GM12878 (cell line): ENCODE data around the gene NOP9. TPM values are rescaled to one million over a fixed set of nuclear protein-coding genes. Genes with fewer than 3 reads are reported as not detected.

Experiments
- ATAC-seq: fragments of 200-7000 bp; cut with Tn5 transposase; 3 replicates; pipeline ENCODE4 v1.9.1; 2020; ENCODE audit warnings: mild to moderate bottlenecking, moderate library complexity
- BruUV-seq: library from RNA; stranded (reverse); fragments of 400-500 nt; replicated peaks from 2 replicates; lab custom pipeline; 2021; lab: Mats Ljungman, UMichigan
- CTCF ChIA-PET: fragments of 300-600 bp; sonication (Branson Sonifier 250); formaldehyde crosslinking; extraction: SDS; loops from one replicate; lab custom pipeline; 2021; ENCODE audit warnings: inconsistent platforms; lab: Yijun Ruan, JAX
- POLR2A ChIA-PET: fragments of 350-600 bp; formaldehyde crosslinking; extraction: SDS; loops from one replicate; lab custom pipeline; 2021; ENCODE audit warnings: inconsistent platforms; lab: Charles Lee
- RAD21 ChIA-PET: fragments of 300-600 bp; sonication (Branson Sonifier 250); formaldehyde crosslinking; loops from one replicate; lab custom pipeline; 2023; ENCODE audit warnings: antibody characterized with exemption; ENCODE audit not compliant: unreplicated experiment; lab: Charles Lee
- SMC1A ChIA-PET: fragments of 300-600 bp; sonication (Branson Sonifier 250); formaldehyde crosslinking; loops from one replicate; lab custom pipeline; 2023; ENCODE audit not compliant: unreplicated experiment, uncharacterized antibody; lab: Charles Lee
- DNase-seq: peaks from one replicate; pipeline ENCODE4 v3.0.0-alpha.2; 2011; ENCODE audit warnings: low read depth, low spot score
- FAIRE-seq: peaks from 3 replicates; lab custom pipeline; 2011; peaks lifted over from hg19 to GRCh38; lab: Jason Lieb, UNC
- H2AFZ ChIP-seq: 2 replicates; pipeline ENCODE4 v1.6.0; 2011; ENCODE audit warnings: low read depth, low read length, control low read depth; ENCODE audit not compliant: control insufficient read depth
- H3K27ac ChIP-seq: 2 replicates; pipeline ENCODE4 v1.5.1; 2011; ENCODE audit warnings: control low read depth; ENCODE audit not compliant: control insufficient read depth, insufficient read depth
- H3K27me3 ChIP-seq, 2 experiments: replicated peaks in 1 of 2; 2 replicates each; pipeline versions ENCODE4 v1.6.0 to v1.6.1; 2011; ENCODE audit warnings: low read length in 1 of 2; ENCODE audit not compliant: control insufficient read depth in 2 of 2, insufficient read depth in 2 of 2
- H3K36me3 ChIP-seq, 2 experiments: 2 replicates each; pipeline ENCODE4 v1.5.1; 2011; ENCODE audit warnings: low read length in 1 of 2; ENCODE audit not compliant: control insufficient read depth in 2 of 2, insufficient read depth in 2 of 2
- H3K4me1 ChIP-seq: 2 replicates; pipeline ENCODE4 v1.6.1; 2011; ENCODE audit warnings: mild to moderate bottlenecking, low read length, moderate library complexity, mixed read lengths; ENCODE audit not compliant: control insufficient read depth, insufficient read depth
- H3K4me2 ChIP-seq: 2 replicates; pipeline ENCODE4 v1.6.0; 2011; ENCODE audit warnings: control low read depth; ENCODE audit not compliant: control insufficient read depth, insufficient read depth
- H3K4me3 ChIP-seq: fragments of 200-600 bp; sonication (generic); 2 replicates; pipeline ENCODE4 v1.5.1; 2016
- H3K79me2 ChIP-seq: 2 replicates; pipeline ENCODE4 v1.6.0; 2011; ENCODE audit warnings: low read length; ENCODE audit not compliant: control insufficient read depth, insufficient read depth
- H3K9ac ChIP-seq: 2 replicates; pipeline ENCODE4 v1.8.0; 2011; ENCODE audit warnings: low read length, control low read depth, mixed read lengths; ENCODE audit not compliant: control insufficient read depth, insufficient read depth
- H3K9me3 ChIP-seq: replicated peaks from 3 replicates; pipeline ENCODE4 v1.5.1; 2011; ENCODE audit warnings: mild to moderate bottlenecking, low read length; ENCODE audit not compliant: control insufficient read depth, insufficient read depth
- H4K20me1 ChIP-seq: 2 replicates; pipeline ENCODE4 v1.6.0; 2011; ENCODE audit not compliant: control insufficient read depth, insufficient read depth
- FOS ChIP-seq: IDR thresholded peaks from 3 replicates; pipeline ENCODE4 v1.6.1; 2011; ENCODE audit warnings: borderline replicate concordance; ENCODE audit not compliant: insufficient read length; ENCODE audit errors: extremely low read depth
- FOXK2 ChIP-seq: fragments of 450-650 bp; IDR thresholded peaks from 2 replicates; pipeline ENCODE4 v1.6.1; 2017; ENCODE audit warnings: mild to moderate bottlenecking, moderate library complexity
- HDAC2 ChIP-seq: fragments of 200-600 bp; sonication (generic); IDR thresholded peaks from 2 replicates; pipeline ENCODE4 v1.6.1; 2017
- MYB ChIP-seq: fragments of 150-350 bp; IDR thresholded peaks from 2 replicates; pipeline ENCODE4 v1.6.1; 2014; ENCODE audit warnings: mild to moderate bottlenecking, low read depth, low read length, borderline replicate concordance
- WGBS: methylation state at CpG from one replicate; pipeline ENCODE4 v1.1.6; 2016; ENCODE audit warnings: low lambda C conversion rate; ENCODE audit not compliant: insufficient replicate concordance, insufficient coverage; ENCODE audit errors: missing lambda C conversion rate; 5-methylcytosine and 5-hydroxymethylcytosine counted together
- in situ Hi-C: fragments of 300-500 bp; cut with MboI; formaldehyde crosslinking; loops from 9 replicates; pipeline ENCODE4 v1.14.3; 2018; ENCODE audit warnings: mixed read lengths
- intact Hi-C: fragments of 100-400 bp; cut with micrococcal nuclease; formaldehyde crosslinking; loops from one replicate; pipeline ENCODE4 v1.14.2; 2022; ENCODE audit not compliant: unreplicated experiment
- polyA plus RNA-seq, 11 experiments: library from polyadenylated mRNA; depleted of rRNA in 4 of 11; unstranded in 6 of 11; stranded (reverse) in 5 of 11; fragments of >200 nt; fragmentation: Nextera tagmentation in 4 of 11; fragmentation: Illumina TruSeq in 1 of 11; extraction: Ambion mirVana in 4 of 11; extraction: Trizol in 1 of 11; gene quantifications; 1 replicate in 1 of 11; 2 replicates in 10 of 11; pipeline versions ENCODE4 v1.2.1 to v1.2.3, GENCODE V29; 2011 to 2016; ENCODE audit warnings: inconsistent platforms in 2 of 11, missing spikeins in 2 of 11, low read depth in 1 of 11
- total RNA-seq, 4 experiments: library from RNA; depleted of rRNA in 3 of 4; stranded (reverse); fragments of >200 nt in 3 of 4; fragmentation: Illumina TruSeq in 1 of 4; extraction: Trizol in 1 of 4; gene quantifications; 2 replicates each; pipeline versions ENCODE4 v1.2.1 to v1.2.3, GENCODE V29; 2013 to 2021
- TF ChIP-seq, protein P1 (sequence below): fragments of 450-650 bp; IDR thresholded peaks from 2 replicates; pipeline ENCODE4 v1.6.1; 2016; ENCODE audit warnings: mild to moderate bottlenecking

Gene NOP9
- total and polyA plus RNA-seq, 10 of the 15 experiments (the other 5 are each of a cell fraction or from before 2014, with no cell fraction given) = 2.4 to 43.9 (median 20.3) TPM

- TF ChIP-seq FOS = no peak
Observed at GRCh38 chr14:24334431-24335291, 35.0 kb downstream of the NOP9 start, which contains the start of gene ADCY4 (continued).

DNA sequence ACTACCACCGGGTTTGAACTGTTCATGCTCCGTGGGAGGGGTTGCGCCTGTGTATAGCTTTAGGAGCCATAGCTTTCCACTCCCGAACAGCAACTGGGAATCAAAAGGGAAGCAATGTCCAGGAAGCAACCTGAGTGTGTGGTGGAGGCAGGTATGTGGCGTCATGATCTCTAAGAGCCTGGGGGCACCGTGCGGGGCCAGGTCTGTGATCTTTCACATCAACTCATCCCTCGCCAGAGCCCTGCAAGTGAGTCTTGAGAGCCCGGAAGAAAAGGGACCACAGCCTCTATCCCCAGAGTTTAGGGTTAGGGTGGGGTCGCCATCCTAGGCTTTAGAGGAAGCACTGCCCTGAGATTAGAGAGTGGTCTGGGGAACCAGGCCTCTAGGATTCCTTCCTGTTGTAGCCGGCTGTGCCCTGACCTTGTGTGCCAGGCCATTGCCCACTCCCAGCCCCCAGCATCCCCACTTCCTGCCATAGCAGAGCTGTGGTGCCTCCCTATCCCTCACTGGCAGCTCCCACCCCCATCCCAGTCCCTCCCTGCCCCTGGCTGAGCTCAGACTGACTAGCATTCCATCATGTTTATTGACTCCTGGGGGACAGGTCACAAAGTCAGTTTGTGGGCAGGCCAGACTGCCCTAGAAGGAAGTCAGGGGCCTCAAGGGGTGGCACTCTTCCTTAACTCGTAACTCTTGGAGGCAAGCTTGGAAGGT, 36.0 kb downstream of the NOP9 start:
- CTCF ChIA-PET = interaction anchor here (1.0 to 16.6 kb wide), 5 partner anchors 10 to 104 kb away, joined by 3 to 452 read pairs (median 8); partner anchors contain the start of genes CBLN3, KHNYN and SDR39U1
- no peak for FAIRE-seq
- no peaks in the 10 kb centered on the region for H3K79me2 ChIP-seq
- TF ChIP-seq FOXK2 = no peak
- no peak for TF ChIP-seq MYB
- no peak for TF ChIP-seq HDAC2
- TF ChIP-seq, protein P1, sequence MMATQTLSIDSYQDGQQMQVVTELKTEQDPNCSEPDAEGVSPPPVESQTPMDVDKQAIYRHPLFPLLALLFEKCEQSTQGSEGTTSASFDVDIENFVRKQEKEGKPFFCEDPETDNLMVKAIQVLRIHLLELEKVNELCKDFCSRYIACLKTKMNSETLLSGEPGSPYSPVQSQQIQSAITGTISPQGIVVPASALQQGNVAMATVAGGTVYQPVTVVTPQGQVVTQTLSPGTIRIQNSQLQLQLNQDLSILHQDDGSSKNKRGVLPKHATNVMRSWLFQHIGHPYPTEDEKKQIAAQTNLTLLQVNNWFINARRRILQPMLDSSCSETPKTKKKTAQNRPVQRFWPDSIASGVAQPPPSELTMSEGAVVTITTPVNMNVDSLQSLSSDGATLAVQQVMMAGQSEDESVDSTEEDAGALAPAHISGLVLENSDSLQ = no peak
- TF ChIP-seq, all 136 proteins: peak for 0
- no TSS peak for BruUV-seq
- SMC1A ChIA-PET = interaction anchor here (0.9 to 7.7 kb wide), 3 partner anchors 88 to 149 kb away, joined by 3 to 73 read pairs (median 4); partner anchors contain the start of gene KHNYN
- no peaks in the 10 kb centered on the region; a peak in 1 of 4 replicates for H3K36me3 ChIP-seq
- H3K27me3 ChIP-seq = peaks cover 2 to 12% of the 10 kb centered on the region in 2 experiments; a peak in 3 of 4 replicates
- DNase-seq (no peak), ATAC-seq (no peak)
- in situ Hi-C loops (no loop called here), intact Hi-C loops (no loop called here)
- RAD21 ChIA-PET = interaction anchor here (1.1 to 3.2 kb wide), 3 partner anchors 12 to 96 kb away, joined by 3 to 7 read pairs (median 7); no protein-coding TSS in a partner anchor
- no peak overlapping the region for H3K4me2 ChIP-seq
- WGBS = 80% methylated on average over 12 of the region's 12 CpGs
- H4K20me1 ChIP-seq = no peaks in the 10 kb centered on the region
- H3K4me3 ChIP-seq = no peak overlapping the region
- no peak overlapping the region for H3K9ac ChIP-seq
- H3K9me3 ChIP-seq = no peaks in the 10 kb centered on the region
- POLR2A ChIA-PET = interaction anchor here (0.6 to 4.0 kb wide), 2 partner anchors 23 to 95 kb away, joined by 3 to 42 read pairs; partner anchors contain the start of genes CBLN3 and KHNYN
- H2AFZ ChIP-seq = no peak overlapping the region
- H3K4me1 ChIP-seq = peaks cover 24% of the 10 kb centered on the region
- no peak overlapping the region for H3K27ac ChIP-seq
